Activated CD8-positive, alpha-beta memory T cell treated with anti-CD3 and anti-CD28 coated beads, Interleukin-2, amount 50 U/mL, for 24 hours (primary cell): ENCODE results near the gene HSPA2.
"Not testable (repeated sequence)": the region's sequence is repeated elsewhere in the genome, so short reads cannot be mapped to it uniquely, and the experiment has no call there.

Experiments used
- DNase-seq: peaks from one replicate; pipeline ENCODE4 v3.0.0-alpha.2; 2020; ENCODE audit errors: extremely low read depth

Gene HSPA2

DNA sequence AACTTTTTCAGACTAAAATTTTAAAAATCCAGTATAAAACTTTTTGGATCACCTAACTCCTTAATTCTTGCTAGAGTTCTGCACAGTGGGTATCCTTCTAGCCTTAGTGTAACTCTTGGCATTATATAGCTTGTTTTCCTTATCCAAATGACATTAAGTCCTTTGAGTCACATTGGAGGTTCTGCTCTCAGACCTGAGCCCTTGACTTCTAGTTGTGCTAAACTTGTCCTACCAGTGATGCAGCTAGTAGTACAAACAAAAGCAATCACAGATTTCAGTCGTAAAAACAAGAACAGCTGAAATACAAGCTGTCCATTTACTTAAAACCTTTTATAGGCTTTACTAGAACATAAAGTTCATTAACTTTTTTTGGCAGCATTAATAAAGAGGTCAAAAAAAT is 25.5 kb upstream of the HSPA2 start:
- DNase-seq, result no peak

DNA sequence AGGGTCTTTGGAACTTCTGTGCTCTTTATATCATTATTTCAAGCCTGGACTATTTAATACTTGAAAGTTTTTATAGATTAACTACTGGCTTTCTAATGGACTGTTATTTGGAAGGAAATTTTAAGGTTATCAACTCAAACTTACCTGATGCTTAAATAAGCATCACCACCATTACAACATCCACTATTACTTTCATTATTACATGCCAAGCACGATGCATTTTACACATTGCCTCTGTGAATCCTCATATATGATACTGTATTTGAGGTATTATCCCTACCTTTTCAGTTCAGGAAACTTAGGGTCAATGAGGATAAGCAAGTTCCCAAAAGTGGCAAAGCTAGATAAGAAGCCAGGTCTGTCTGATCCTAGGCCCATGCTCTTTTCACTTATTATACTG is 23.6 kb upstream of the HSPA2 start:
- DNase-seq, result no peak

DNA sequence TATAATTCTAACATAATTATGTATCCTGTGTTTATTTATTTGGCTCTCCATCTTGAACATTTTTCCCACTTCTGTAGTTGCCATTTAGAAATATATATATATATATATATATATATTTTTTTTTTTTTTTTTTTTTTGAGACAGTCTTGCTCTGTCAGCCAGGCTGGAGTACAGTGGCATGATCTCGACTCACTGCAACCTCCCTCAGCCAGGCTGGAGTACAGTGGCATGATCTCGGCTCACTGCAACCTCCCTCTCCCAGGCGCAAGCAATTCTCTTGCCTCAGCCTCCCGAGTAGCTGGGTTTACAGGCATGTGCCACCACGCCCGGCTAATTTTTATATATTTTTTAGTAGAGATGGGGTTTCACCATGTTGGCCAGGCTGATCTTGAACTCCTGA is 22.9 kb upstream of the HSPA2 start:
- not testable (repeated sequence) for DNase-seq

GRCh38 chr14:64518229-64518628 is 22.3 kb upstream of the HSPA2 start:
- no peak for DNase-seq

DNA sequence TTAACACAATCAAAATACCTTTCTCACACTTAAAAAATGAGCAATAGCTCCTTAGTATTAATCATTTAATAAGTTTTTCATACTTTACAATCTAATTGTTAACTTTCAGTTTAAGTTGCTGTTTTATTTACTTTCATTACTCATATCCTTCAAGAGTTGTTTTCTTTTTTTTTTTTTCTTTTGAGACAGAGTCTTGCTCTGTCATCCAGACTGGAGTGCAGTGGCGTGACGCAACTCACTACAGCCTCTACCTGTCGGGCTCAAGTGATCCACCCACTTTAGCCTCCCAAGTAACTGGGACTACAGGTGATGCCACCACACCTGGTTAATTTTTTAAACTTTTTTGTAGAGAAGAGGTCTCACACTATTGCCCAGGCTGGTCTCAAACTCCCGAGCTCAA is 19.8 kb upstream of the HSPA2 start:
- no peak for DNase-seq

GRCh38 chr14:64522591-64523355 is 17.8 kb upstream of the HSPA2 start:
- no peak for DNase-seq

DNA sequence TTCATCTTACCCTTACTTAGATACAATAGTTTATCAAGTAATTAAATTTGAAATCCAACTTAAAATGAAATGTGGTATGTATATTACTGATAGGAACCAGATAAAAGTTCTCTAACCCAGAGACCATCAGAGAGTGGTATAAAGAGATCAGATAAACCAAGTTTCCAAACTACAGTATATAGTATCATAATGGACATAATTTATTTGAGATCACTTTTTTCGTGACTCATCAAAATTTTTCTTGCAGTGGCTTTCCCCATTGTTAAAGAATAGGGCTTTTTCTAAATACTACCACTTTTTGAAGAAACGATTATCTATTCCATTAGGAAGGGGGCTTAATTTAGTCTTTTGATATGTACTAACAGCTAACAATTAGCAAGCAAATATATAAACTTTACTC is 15.2 kb upstream of the HSPA2 start:
- DNase-seq, result no peak

DNA sequence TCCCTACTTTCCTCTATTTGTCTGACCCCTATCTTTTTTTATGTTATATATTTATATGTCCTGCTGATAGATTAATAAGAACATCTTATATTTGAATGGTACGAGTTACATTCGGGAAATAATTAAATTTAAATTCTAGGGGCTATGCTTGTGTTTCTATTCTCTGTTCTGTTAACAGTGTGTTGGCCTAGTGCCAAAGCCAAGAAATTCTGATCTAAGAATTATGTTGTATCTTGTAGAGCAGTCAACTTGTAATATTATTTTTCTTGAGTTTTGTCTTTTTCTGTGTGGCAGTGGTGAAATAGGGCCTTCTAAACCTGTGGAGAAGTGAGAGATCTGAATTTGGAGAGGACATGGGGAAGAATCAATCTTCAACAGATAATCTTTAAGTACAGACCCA is 9.0 kb upstream of the HSPA2 start:
- DNase-seq, result no peak

GRCh38 chr14:64536488-64537245 is 3.9 kb upstream of the HSPA2 start:
- no peak for DNase-seq

- no peak for DNase-seq
These were observed 875 bp downstream of the HSPA2 start for GRCh38 chr14:64541261-64541971.

DNA sequence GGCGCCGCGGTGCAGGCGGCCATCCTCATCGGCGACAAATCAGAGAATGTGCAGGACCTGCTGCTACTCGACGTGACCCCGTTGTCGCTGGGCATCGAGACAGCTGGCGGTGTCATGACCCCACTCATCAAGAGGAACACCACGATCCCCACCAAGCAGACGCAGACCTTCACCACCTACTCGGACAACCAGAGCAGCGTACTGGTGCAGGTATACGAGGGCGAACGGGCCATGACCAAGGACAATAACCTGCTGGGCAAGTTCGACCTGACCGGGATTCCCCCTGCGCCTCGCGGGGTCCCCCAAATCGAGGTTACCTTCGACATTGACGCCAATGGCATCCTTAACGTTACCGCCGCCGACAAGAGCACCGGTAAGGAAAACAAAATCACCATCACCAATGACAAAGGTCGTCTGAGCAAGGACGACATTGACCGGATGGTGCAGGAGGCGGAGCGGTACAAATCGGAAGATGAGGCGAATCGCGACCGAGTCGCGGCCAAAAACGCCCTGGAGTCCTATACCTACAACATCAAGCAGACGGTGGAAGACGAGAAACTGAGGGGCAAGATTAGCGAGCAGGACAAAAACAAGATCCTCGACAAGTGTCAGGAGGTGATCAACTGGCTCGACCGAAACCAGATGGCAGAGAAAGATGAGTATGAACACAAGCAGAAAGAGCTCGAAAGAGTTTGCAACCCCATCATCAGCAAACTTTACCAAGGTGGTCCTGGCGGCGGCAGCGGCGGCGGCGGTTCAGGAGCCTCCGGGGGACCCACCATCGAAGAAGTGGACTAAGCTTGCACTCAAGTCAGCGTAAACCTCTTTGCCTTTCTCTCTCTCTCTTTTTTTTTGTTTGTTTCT is 1.7 kb downstream of the HSPA2 start:
- no peak for DNase-seq

- no peak for DNase-seq
These were observed 2.3 kb downstream of the HSPA2 start for GRCh38 chr14:64542836-64543201.

- DNase-seq, result no peak
These were observed 4.2 kb downstream of the HSPA2 start for GRCh38 chr14:64544607-64545312.

DNA sequence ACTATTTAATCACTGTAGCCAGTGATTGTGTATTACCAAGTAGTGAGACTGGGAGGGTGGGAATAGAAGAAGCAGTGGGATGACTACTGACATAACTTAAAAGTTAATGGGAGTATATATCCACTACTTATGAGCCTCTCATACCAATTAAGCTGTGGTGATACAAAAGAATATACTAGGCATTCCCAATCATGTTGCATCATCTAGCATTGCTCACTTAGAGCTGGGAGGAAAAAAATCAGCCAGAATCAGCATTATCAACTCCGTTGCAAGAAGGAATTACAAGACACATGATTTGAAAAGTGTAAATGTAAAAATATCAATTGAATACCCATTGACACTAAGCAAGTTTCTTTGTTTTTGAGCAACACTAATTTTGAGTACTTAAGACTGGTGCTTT is 8.5 kb downstream of the HSPA2 start:
- DNase-seq, result no peak

GRCh38 chr14:64549791-64550620 is 9.5 kb downstream of the HSPA2 start, which contains the start of gene PPP1R36:
PPP1R36 (plus strand) TSS chr14:64549961; CDS start chr14:64549998, 37 bp downstream.
- no peak for DNase-seq

DNA sequence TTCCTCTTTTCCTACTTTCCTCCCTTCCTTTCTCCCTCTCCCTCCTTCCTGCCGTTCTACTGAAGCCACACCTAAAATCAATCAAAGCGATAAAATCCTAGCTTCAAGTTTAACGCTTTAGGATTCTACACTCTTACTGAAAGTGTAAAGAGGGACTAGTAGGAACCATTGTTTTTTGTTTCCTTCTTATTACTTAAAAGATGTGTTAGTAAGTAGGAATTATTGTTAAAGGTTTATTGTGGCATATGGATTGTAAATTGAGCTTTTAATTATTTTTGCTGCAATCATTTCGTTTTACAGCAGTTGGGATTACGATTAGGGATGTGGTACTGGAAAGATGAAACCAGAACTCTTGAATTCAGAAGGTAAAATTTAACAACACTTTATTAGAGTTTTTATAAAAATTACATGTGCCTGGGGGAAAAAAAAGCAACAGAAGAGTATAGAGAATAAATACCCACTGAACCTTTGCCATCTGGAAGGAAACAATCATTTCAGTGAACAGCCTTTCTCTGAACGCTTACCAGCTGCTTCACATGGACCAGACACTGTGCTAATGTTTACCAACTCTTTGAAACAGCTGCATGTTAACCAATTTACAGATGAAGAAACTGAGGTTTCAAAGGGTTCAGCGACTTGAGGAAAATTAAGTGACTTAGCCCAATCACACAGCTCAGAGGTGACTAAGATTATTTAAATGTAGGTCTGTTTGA is 10.2 kb downstream of the HSPA2 start:
- no peak for DNase-seq

DNA sequence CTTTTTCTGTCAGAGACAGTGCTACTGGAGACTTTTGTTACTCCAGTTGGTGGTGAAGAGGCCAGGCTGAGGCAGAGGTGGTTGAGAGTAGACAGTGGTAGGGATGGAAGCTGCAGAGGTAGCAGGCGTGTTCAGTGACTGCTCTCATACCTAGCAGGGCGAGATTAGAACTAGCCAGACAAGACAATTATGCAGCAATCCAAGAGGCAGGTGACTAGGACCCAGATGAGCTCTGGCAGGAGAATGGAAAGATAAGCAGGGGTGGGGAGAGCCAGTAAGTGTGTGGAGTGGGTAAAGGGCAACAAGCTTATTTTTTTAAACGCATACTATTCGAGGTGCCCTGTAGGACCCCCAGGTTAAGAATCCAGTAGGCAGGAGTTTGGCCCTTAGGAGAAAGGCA is 14.0 kb downstream of the HSPA2 start:
- DNase-seq, result no peak

DNA sequence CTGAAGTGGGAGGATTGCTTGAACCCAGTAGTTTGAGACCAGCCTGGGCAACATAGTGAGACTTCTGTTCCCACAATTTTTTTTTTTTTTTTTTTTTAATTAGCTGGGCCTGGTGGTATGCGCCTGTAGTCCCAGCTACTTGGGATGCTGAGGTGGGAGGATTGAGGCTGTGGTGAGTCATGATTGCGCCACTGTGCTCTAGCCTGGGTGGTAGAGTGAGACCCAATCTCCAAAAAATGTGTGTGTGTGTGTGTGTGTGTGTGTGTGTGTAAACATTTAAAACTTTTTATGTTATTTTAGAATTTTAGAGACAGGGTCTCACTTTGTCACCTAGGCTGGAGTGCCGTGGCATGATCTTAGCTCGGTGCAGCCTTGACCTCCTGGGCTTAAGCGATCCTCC is 16.0 kb downstream of the HSPA2 start:
- DNase-seq, result no peak

- DNase-seq, result not testable (repeated sequence)
These were observed 17.7 kb downstream of the HSPA2 start for GRCh38 chr14:64558216-64558615.

GRCh38 chr14:64561631-64562030 is 21.1 kb downstream of the HSPA2 start:
- DNase-seq, result no peak
